DOHH2 (cell line): ENCODE measurements around the gene STMN3.

Source experiments
- CTCF ChIP-seq: fragments of 200-600 bp; sonication (generic); IDR thresholded peaks from one replicate; pipeline ENCODE4 v1.5.1; 2014; ENCODE audit warnings: antibody characterized with exemption, mild to moderate bottlenecking, low read depth, low read length; ENCODE audit not compliant: poor library complexity, severe bottlenecking
- EZH2phosphoT487 ChIP-seq: fragments of 200-600 bp; sonication (generic); IDR thresholded peaks from 2 replicates; pipeline ENCODE4 v1.6.1; 2017; ENCODE audit warnings: borderline replicate concordance, mild to moderate bottlenecking, antibody characterized with exemption, low read length, moderate library complexity, mixed read lengths

GRCh38 chr20:63692436-63693082 lies 39.3 kb upstream of the STMN3 start:
- no peak for TF ChIP-seq CTCF
- TF ChIP-seq EZH2phosphoT487, result no peak
